ENCODE data around the gene PPARG. TPM values are rescaled to one million over a fixed set of nuclear protein-coding genes. Genes with fewer than 3 reads are reported as not detected.

PPARG gene
- total and polyA plus RNA-seq, 2 of the 8 experiments (the other 6 are each of a cell fraction or from before 2014, with no cell fraction given): 0.06 TPM; not detected in 1

DNA sequence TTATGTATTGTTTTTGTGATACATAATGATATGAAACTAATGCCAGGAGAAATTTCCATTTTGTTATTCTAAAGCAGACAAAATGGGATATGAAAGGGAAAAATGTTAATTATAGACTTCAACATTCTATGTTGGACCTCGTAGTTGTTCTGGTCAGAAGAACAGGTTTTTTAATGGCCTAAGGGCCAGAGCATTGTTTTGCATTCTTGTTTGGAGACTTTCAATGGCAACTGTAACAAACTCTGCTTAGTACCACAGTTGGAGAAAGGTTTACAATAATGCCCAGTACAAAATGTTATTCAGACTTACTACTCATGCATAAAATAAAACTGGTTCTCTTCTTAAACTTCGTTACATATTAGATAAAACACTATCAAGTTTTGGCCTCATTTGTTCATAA lies 12.2 kb downstream of the PPARG start:
- CTCF ChIA-PET (ENCODE audit: partially characterized antibody): interaction anchor here (1.4 kb wide), 1 partner anchor 14 kb away, joined by 4 read pairs; no protein-coding TSS in a partner anchor
- WGBS, 2 experiments (ENCODE audit: extremely low coverage in 1 of 2, insufficient coverage in 1 of 2, insufficient read length in 1 of 2, insufficient replicate concordance in 2 of 2, low coverage in 1 of 2, low lambda C conversion rate in 2 of 2, missing lambda C conversion rate in 1 of 2): 76% methylated on average over 2 of the region's 2 CpGs; no CpG with 5 or more reads in 1 of the 2 experiments
- POLR2A ChIA-PET (ENCODE audit: partially characterized antibody): no interaction called here
- Histone ChIP-seq H3K23ac (ENCODE audit: insufficient read length) (no peak overlapping the region), H2BK15ac (ENCODE audit: low read length) (no peak overlapping the region), H3K18ac (ENCODE audit: extremely low read depth, low read length) (no peak overlapping the region), H4K91ac (replicated peaks; ENCODE audit: insufficient read length, low read length) (no peak overlapping the region), H3K27me3 (replicated peaks in 1 of 4; ENCODE audit: control insufficient read depth in 3 of 4, extremely low read depth in 1 of 4, insufficient read depth in 3 of 4, low read length in 3 of 4) (no peaks in the 10 kb centered on the region), H2BK20ac (ENCODE audit: low read length) (no peak overlapping the region), H4K20me1 (replicated peaks in 1 of 2; ENCODE audit: control insufficient read depth in 1 of 2, insufficient read depth in 2 of 2, low read length in 2 of 2) (peaks cover 0 to 1% of the 10 kb centered on the region in 2 experiments), H2BK12ac (ENCODE audit: low read depth, low read length) (no peak overlapping the region), H3K79me2 (ENCODE audit: control insufficient read depth in 1 of 2, insufficient read depth in 2 of 2, low read length in 2 of 2) (no peaks in the 10 kb centered on the region), H3K36me3 (ENCODE audit: control insufficient read depth in 2 of 4, insufficient read depth in 4 of 4, low read length in 3 of 4) (no peaks in the 10 kb centered on the region), H3K9ac (replicated peaks in 1 of 4; ENCODE audit: extremely low read depth in 1 of 4, low read depth in 3 of 4, low read length in 3 of 4) (no peak overlapping the region), H2AFZ (ENCODE audit: low read length) (no peak overlapping the region), H4K8ac (ENCODE audit: extremely low read depth, insufficient read depth, low read length) (no peak overlapping the region), H4K5ac (ENCODE audit: insufficient read length, low read depth, low read length) (no peak overlapping the region), H2BK120ac (replicated peaks; ENCODE audit: low read depth, low read length) (no peak overlapping the region), H3K27ac (ENCODE audit: low read depth, low read length) (no peak overlapping the region), H2BK5ac (ENCODE audit: low read depth, low read length) (no peak overlapping the region), H3K4me2 (ENCODE audit: insufficient read depth in 1 of 2, low read depth in 2 of 2, low read length in 2 of 2) (no peak overlapping the region), H3K4me3 (ENCODE audit: extremely low read depth in 1 of 4, insufficient read depth in 2 of 4, low read depth in 3 of 4, low read length in 4 of 4) (no peak overlapping the region), H3K9me3 (ENCODE audit: insufficient read depth in 2 of 2, low read depth in 1 of 2, low read length in 1 of 2) (no peaks in the 10 kb centered on the region), H3K14ac (ENCODE audit: insufficient read length) (no peak overlapping the region), H3K56ac (replicated peaks; ENCODE audit: insufficient read length, low read depth, low read length) (no peak overlapping the region), H2AK5ac (ENCODE audit: low read depth, low read length) (no peak overlapping the region), H3K4ac (replicated peaks; ENCODE audit: insufficient read length, low read depth, low read length) (no peak overlapping the region), H3K4me1 (replicated peaks in 1 of 4; ENCODE audit: control insufficient read depth in 3 of 4, insufficient read depth in 4 of 4, low read length in 3 of 4) (no peaks in the 10 kb centered on the region), H3K79me1 (ENCODE audit: low read depth, low read length) (no peaks in the 10 kb centered on the region), H3K23me2 (ENCODE audit: low read depth, low read length) (no peaks in the 10 kb centered on the region)
- FAIRE-seq: no peak
- no peak for DNase-seq (ENCODE audit: low read depth in 1 of 2, low spot score in 2 of 2)
- TF ChIP-seq KDM5A (IDR thresholded peaks at IDR 0.05; ENCODE audit: low read length): no peak
- no peak for TF ChIP-seq SAP30 (IDR thresholded peaks at IDR 0.05; ENCODE audit: insufficient read depth, insufficient replicate concordance, low read length)
- TF ChIP-seq POLR2A (IDR thresholded peaks at IDR 0.05; ENCODE audit: control extremely low read depth in 1 of 2, low read depth in 2 of 2, low read length in 2 of 2): no peak
- TF ChIP-seq, protein P1, sequence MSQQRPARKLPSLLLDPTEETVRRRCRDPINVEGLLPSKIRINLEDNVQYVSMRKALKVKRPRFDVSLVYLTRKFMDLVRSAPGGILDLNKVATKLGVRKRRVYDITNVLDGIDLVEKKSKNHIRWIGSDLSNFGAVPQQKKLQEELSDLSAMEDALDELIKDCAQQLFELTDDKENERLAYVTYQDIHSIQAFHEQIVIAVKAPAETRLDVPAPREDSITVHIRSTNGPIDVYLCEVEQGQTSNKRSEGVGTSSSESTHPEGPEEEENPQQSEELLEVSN (IDR thresholded peaks at IDR 0.05): no peak
- no peak for TF ChIP-seq CHD2 (IDR thresholded peaks at IDR 0.05; ENCODE audit: low read length)
- no peak for TF ChIP-seq KDM1A (IDR thresholded peaks at IDR 0.05; ENCODE audit: borderline replicate concordance, low read length)
- no peak for TF ChIP-seq ZNF274 (IDR thresholded peaks at IDR 0.05; ENCODE audit: borderline replicate concordance, extremely low read depth, low read length)
- no peak for TF ChIP-seq RNF2 (IDR thresholded peaks at IDR 0.05; ENCODE audit: borderline replicate concordance, low read depth, low read length, missing control alignments, poor library complexity, severe bottlenecking)
- no peak for TF ChIP-seq RAD21 (IDR thresholded peaks at IDR 0.05 in 1 of 2, conservative IDR thresholded peaks at IDR 0.05 in 1 of 2; ENCODE audit: low read depth in 2 of 2, low read length in 2 of 2)
- TF ChIP-seq KDM4A (IDR thresholded peaks at IDR 0.05; ENCODE audit: low read depth, low read length, severe bottlenecking): no peak
- TF ChIP-seq YY1 (IDR thresholded peaks at IDR 0.05; ENCODE audit: low read depth, low read length): no peak
- TF ChIP-seq MAFK (IDR thresholded peaks at IDR 0.05; ENCODE audit: low read depth, low read length): no peak
- TF ChIP-seq PHF8 (conservative IDR thresholded peaks at IDR 0.05; ENCODE audit: low read depth, low read length): no peak
